HEK293 (cell line): Measurements from ENCODE around the gene PSMD13.

Experiments used
- CTCF ChIA-PET: fragments of 350-600 bp; formaldehyde crosslinking; extraction: SDS; loops from one replicate; lab custom pipeline; 2021; ENCODE audit warnings: antibody characterized with exemption; lab: Yijun Ruan, JAX
- POLR2A ChIA-PET: fragments of 300-600 bp; formaldehyde crosslinking; extraction: SDS; loops from one replicate; lab custom pipeline; 2020; ENCODE audit warnings: antibody characterized with exemption, inconsistent platforms; lab: Yijun Ruan, JAX
- H3K27ac ChIP-seq: fragments of 200-500 bp; sonication (Bioruptor generic); 2 replicates; pipeline ENCODE4 v1.5.1; 2014; ENCODE audit warnings: low read depth, low read length, control low read depth, inconsistent platforms; ENCODE audit errors: extremely low read depth
- H3K36me3 ChIP-seq, 2 experiments: fragments of 200-500 bp in 1 of 2; sonication (Bioruptor generic) in 1 of 2; 1 replicate in 1 of 2; 2 replicates in 1 of 2; pipeline ENCODE4 v1.5.1; 2014 to 2017; ENCODE audit warnings: inconsistent platforms in 2 of 2, low read length in 2 of 2; ENCODE audit not compliant: control insufficient read depth in 2 of 2, insufficient read depth in 1 of 2
- H3K4me1 ChIP-seq: fragments of 200-500 bp; sonication (Bioruptor generic); 2 replicates; pipeline ENCODE4 v1.5.1; 2014; ENCODE audit warnings: mild to moderate bottlenecking, low read length, inconsistent platforms; ENCODE audit not compliant: control insufficient read depth, insufficient read depth
- H3K4me3 ChIP-seq: 2 replicates; pipeline ENCODE4 v1.5.1; 2011; ENCODE audit warnings: low read depth, mild to moderate bottlenecking, control low read depth, low read length, moderate library complexity
- H3K9me3 ChIP-seq: fragments of 200-500 bp; sonication (Bioruptor generic); 2 replicates; pipeline ENCODE4 v1.5.1; 2014; ENCODE audit warnings: low read depth, low read length, inconsistent platforms; ENCODE audit not compliant: control insufficient read depth, insufficient read depth
- ELK4 ChIP-seq: IDR thresholded peaks from 2 replicates; pipeline ENCODE4 v1.6.1; 2011; ENCODE audit warnings: mild to moderate bottlenecking, low read depth, low read length, borderline replicate concordance
- FEZF1 ChIP-seq: fragments of 450-650 bp; formaldehyde crosslinking; IDR thresholded peaks from 2 replicates; pipeline ENCODE4 v1.5.1; 2016; ENCODE audit warnings: missing biosample characterization, missing genetic modification characterization
- HOXD13 ChIP-seq: sonication (generic); formaldehyde crosslinking; IDR thresholded peaks from 2 replicates; pipeline ENCODE4 v1.8.0; 2022; ENCODE audit warnings: missing genetic modification reagents, borderline replicate concordance
- SP3 ChIP-seq: fragments of 450-650 bp; formaldehyde crosslinking; IDR thresholded peaks from 2 replicates; pipeline ENCODE4 v1.5.1; 2016; ENCODE audit warnings: missing biosample characterization, missing genetic modification characterization
- SP7 ChIP-seq: fragments of 450-650 bp; formaldehyde crosslinking; IDR thresholded peaks from 2 replicates; pipeline ENCODE4 v1.5.1; 2016; ENCODE audit warnings: missing biosample characterization, missing genetic modification characterization
- ZBTB21 ChIP-seq: fragments of 450-650 bp; formaldehyde crosslinking; IDR thresholded peaks from 2 replicates; pipeline ENCODE4 v1.5.1; 2017; ENCODE audit warnings: missing biosample characterization, missing genetic modification characterization
- ZFP3 ChIP-seq: fragments of 450-650 bp; formaldehyde crosslinking; IDR thresholded peaks from 2 replicates; pipeline ENCODE4 v1.5.1; 2016; ENCODE audit warnings: low read depth, missing biosample characterization, missing genetic modification characterization
- ZNF132 ChIP-seq: fragments of 450-650 bp; formaldehyde crosslinking; IDR thresholded peaks from 2 replicates; pipeline ENCODE4 v1.5.1; 2017; ENCODE audit warnings: missing biosample characterization, missing genetic modification characterization, borderline replicate concordance
- ZNF140 ChIP-seq: fragments of 450-650 bp; formaldehyde crosslinking; IDR thresholded peaks from 2 replicates; pipeline ENCODE4 v1.5.1; 2016; ENCODE audit warnings: missing biosample characterization, missing genetic modification characterization
- ZNF146 ChIP-seq: fragments of 450-650 bp; formaldehyde crosslinking; IDR thresholded peaks from 2 replicates; pipeline ENCODE4 v1.5.1; 2016; ENCODE audit warnings: missing biosample characterization, missing genetic modification characterization
- ZNF169 ChIP-seq: fragments of 450-650 bp; formaldehyde crosslinking; IDR thresholded peaks from 2 replicates; pipeline ENCODE4 v1.5.1; 2016; ENCODE audit warnings: missing biosample characterization, missing genetic modification characterization
- ZNF211 ChIP-seq: fragments of 450-650 bp; formaldehyde crosslinking; IDR thresholded peaks from 2 replicates; pipeline ENCODE4 v1.5.1; 2016; ENCODE audit warnings: low read depth, missing biosample characterization, missing genetic modification characterization
- ZNF473 ChIP-seq: fragments of 450-650 bp; formaldehyde crosslinking; IDR thresholded peaks from 2 replicates; pipeline ENCODE4 v1.5.1; 2017; ENCODE audit warnings: missing biosample characterization, missing genetic modification characterization
- ZNF518A ChIP-seq: fragments of 450-650 bp; formaldehyde crosslinking; conservative IDR thresholded peaks from 2 replicates; pipeline ENCODE4 v1.5.1; 2016; ENCODE audit warnings: low read depth, missing biosample characterization, missing genetic modification characterization
- ZNF544 ChIP-seq: fragments of 450-650 bp; formaldehyde crosslinking; IDR thresholded peaks from 2 replicates; pipeline ENCODE4 v1.5.0; 2017; ENCODE audit warnings: missing biosample characterization, missing genetic modification characterization
- ZNF560 ChIP-seq: fragments of 450-650 bp; formaldehyde crosslinking; IDR thresholded peaks from 2 replicates; pipeline ENCODE4 v1.5.1; 2017; ENCODE audit warnings: missing biosample characterization, missing genetic modification characterization, borderline replicate concordance
- ZNF600 ChIP-seq: fragments of 450-650 bp; formaldehyde crosslinking; IDR thresholded peaks from 2 replicates; pipeline ENCODE4 v1.5.1; 2016; ENCODE audit warnings: missing biosample characterization, missing genetic modification characterization
- ZNF610 ChIP-seq: fragments of 450-650 bp; formaldehyde crosslinking; IDR thresholded peaks from 2 replicates; pipeline ENCODE4 v1.5.1; 2016; ENCODE audit warnings: missing biosample characterization, missing genetic modification characterization, borderline replicate concordance
- ZNF621 ChIP-seq: fragments of 450-650 bp; formaldehyde crosslinking; IDR thresholded peaks from 2 replicates; pipeline ENCODE4 v1.5.1; 2017; ENCODE audit warnings: missing biosample characterization, missing genetic modification characterization
- ZNF677 ChIP-seq: fragments of 450-650 bp; IDR thresholded peaks from 2 replicates; pipeline ENCODE4 v1.5.0; 2018; ENCODE audit warnings: missing biosample characterization, mild to moderate bottlenecking, missing genetic modification characterization, moderate library complexity
- ZNF837 ChIP-seq: fragments of 450-650 bp; formaldehyde crosslinking; IDR thresholded peaks from 2 replicates; pipeline ENCODE4 v1.5.1; 2016; ENCODE audit warnings: missing biosample characterization, missing genetic modification characterization
- ZSCAN23 ChIP-seq: fragments of 450-650 bp; formaldehyde crosslinking; IDR thresholded peaks from 2 replicates; pipeline ENCODE4 v1.5.1; 2016; ENCODE audit warnings: missing biosample characterization, missing genetic modification characterization
- TF ChIP-seq, protein P1 (sequence below): fragments of 450-650 bp; formaldehyde crosslinking; IDR thresholded peaks from 2 replicates; pipeline ENCODE4 v1.5.1; 2016; ENCODE audit warnings: missing biosample characterization, missing genetic modification characterization

PSMD13 gene

DNA sequence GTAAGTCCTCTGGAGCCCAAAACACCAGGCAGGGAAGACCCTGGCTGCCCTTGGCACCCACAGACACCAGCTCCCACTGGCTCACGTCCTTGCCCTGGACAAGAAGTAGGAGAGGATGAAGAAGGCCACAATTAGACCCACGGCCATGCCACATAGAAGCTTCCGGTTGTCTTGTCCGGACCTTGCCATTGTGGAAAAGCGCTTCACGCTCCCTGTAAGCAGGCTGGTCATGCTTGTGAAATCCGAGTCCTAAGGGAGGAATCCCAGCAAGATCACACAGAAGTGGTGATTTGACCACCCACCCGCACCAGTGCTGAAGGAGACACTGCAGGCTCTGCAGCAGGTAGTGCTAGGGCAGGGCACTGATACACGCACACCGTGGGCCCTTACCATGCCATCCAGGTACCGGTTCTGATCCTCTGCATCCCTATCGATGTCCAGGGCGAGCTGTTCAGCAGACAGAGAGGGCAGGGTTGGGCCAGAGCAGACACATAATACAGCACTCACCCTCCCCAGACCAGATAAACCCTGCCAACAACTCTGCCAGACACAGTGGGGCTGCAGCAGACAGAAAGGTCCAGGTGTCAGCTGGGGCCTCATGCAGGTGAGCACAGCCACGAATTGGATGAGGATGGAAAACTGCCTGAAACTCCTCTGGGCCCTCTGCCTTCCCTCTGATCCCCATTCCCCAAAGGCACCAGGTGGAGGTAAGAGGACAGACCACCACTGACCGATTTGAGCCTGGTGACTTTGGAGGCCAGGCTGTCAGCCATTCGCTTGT is 31.4 kb upstream of the PSMD13 start (continued):
- no peak for TF ChIP-seq HOXD13 (CRISPR knock-in tag)

GRCh38 chr11:206002-206384 is 30.8 kb upstream of the PSMD13 start:
- Histone ChIP-seq H3K27ac (no peak overlapping the region), H3K36me3 (peaks cover 0 to 50% of the 10 kb centered on the region in 2 experiments; a peak in 1 of 3 replicates), H3K4me1 (no peaks in the 10 kb centered on the region), H3K9me3 (no peaks in the 10 kb centered on the region), H3K4me3 (no peak overlapping the region; the same call in 1 of the 2 replicates)
- POLR2A ChIA-PET = interaction anchor here (1.0 to 2.2 kb wide), 3 partner anchors 29 to 123 kb away, joined by 4 to 16 read pairs (median 13); partner anchors contain the start of gene PSMD13
- CTCF ChIA-PET = interaction anchor here (0.7 kb wide), 1 partner anchor 165 kb away, joined by 3 read pairs; no protein-coding TSS in a partner anchor
- TF ChIP-seq ZNF621 (tag by site-specific recombination) (no peak), SP7 (no peak), ZNF473 (no peak), ZNF837 (tag by site-specific recombination) (no peak), FEZF1 (tag by site-specific recombination) (no peak), ZNF132 (tag by site-specific recombination) (no peak), ZNF140 (no peak), ZNF600 (tag by site-specific recombination) (no peak), ZNF146 (tag by site-specific recombination) (no peak), ELK4 (no peak), ZNF677 (tag by site-specific recombination) (no peak), ZNF610 (tag by site-specific recombination) (no peak), HOXD13 (CRISPR knock-in tag) (no peak), ZNF211 (no peak), ZBTB21 (tag by site-specific recombination) (no peak), ZSCAN23 (tag by site-specific recombination) (no peak), ZNF560 (tag by site-specific recombination) (no peak), ZNF169 (tag by site-specific recombination) (no peak)

DNA sequence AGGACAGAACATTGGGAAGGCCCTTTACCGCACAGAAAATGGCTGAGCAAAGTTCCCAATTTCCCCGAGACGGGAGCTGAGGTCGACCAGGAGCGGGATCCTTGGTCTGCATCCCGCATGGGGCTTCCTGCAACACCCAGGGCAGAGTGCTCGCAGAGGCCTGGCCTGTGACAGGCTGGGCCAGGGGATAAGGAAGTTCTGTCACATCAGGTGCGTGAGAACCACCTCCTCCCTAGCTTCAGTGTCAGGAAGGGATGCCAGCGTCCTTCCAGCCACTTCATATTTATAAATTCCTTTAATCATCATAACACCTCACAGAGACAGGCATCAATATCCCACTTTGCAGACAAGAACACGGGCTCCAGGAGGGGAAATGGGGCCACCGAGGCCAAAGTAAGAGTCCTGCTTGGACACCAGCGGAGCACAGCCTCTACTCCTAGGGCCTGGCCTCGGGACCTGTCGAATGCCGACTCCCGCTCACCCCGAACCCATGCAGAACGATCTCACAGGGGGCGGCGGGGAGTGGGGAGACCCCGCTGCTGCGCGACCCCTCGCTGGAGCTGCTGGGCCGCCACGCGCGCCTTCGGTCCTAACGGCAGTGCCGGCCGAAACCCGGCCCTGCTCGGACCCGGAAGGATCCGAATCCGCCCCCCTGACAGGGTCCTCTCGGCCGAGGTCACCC is 30.1 kb upstream of the PSMD13 start:
- ChIA-PET POLR2A (interaction anchor here (0.5 to 2.5 kb wide), 25 partner anchors 10 to 613 kb away, joined by 3 to 22 read pairs (median 5); partner anchors contain the start of genes PHRF1, PSMD13, RNH1 and TALDO1), CTCF (interaction anchor here (0.7 to 1.9 kb wide), 3 partner anchors 44 to 164 kb away, joined by 3 to 7 read pairs (median 3); no protein-coding TSS in a partner anchor)
- peak overlapping the region; percentile 63; the same call in 1 of the 2 replicates for H3K27ac ChIP-seq
- TF ChIP-seq ZNF518A = no peak
- TF ChIP-seq ZNF544 = no peak
- TF ChIP-seq SP3 (tag by site-specific recombination) = no peak
- TF ChIP-seq, protein P1, sequence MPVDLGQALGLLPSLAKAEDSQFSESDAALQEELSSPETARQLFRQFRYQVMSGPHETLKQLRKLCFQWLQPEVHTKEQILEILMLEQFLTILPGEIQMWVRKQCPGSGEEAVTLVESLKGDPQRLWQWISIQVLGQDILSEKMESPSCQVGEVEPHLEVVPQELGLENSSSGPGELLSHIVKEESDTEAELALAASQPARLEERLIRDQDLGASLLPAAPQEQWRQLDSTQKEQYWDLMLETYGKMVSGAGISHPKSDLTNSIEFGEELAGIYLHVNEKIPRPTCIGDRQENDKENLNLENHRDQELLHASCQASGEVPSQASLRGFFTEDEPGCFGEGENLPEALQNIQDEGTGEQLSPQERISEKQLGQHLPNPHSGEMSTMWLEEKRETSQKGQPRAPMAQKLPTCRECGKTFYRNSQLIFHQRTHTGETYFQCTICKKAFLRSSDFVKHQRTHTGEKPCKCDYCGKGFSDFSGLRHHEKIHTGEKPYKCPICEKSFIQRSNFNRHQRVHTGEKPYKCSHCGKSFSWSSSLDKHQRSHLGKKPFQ (tag by site-specific recombination) = no peak
- no peak for TF ChIP-seq ZFP3 (tag by site-specific recombination)

More for the DNA sequence above, 30.1 kb upstream of the PSMD13 start:
- no peaks in the 10 kb centered on the region for H3K4me1 ChIP-seq
- peaks cover 0 to 55% of the 10 kb centered on the region in 2 experiments; a peak in 1 of 3 replicates for H3K36me3 ChIP-seq
- H3K9me3 ChIP-seq = no peaks in the 10 kb centered on the region
- peak overlapping the region; percentile 83 for H3K4me3 ChIP-seq
